Astrocyte (in vitro differentiated cells and primary cell): ENCODE data around the gene TLL2. TPM values are rescaled to one million over a fixed set of nuclear protein-coding genes. Genes with fewer than 3 reads are reported as not detected.

Experiments
- DNase-seq: peaks from one replicate; pipeline ENCODE4 v3.0.0-alpha.2; 2010; ENCODE audit warnings: low read depth
- FAIRE-seq: peaks from 2 replicates; lab custom pipeline; 2011; peaks lifted over from hg19 to GRCh38; lab: Jason Lieb, UNC
- H2AFZ ChIP-seq: 2 replicates; pipeline ENCODE4 v1.6.0; 2012; ENCODE audit warnings: low read depth, low read length, inconsistent platforms
- H3K27ac ChIP-seq: 2 replicates; pipeline ENCODE4 v1.5.1; 2011; ENCODE audit warnings: low read depth, low read length, inconsistent platforms
- H3K27me3 ChIP-seq: 2 replicates; pipeline ENCODE4 v1.6.0; 2011; ENCODE audit warnings: low read length, inconsistent platforms; ENCODE audit not compliant: insufficient read depth
- H3K36me3 ChIP-seq: 2 replicates; pipeline ENCODE4 v1.5.1; 2011; ENCODE audit warnings: low read length, inconsistent platforms; ENCODE audit not compliant: insufficient read depth
- H3K4me1 ChIP-seq: 2 replicates; pipeline ENCODE4 v1.5.1; 2011; ENCODE audit warnings: low read length, inconsistent platforms; ENCODE audit not compliant: insufficient read depth
- H3K4me2 ChIP-seq: 2 replicates; pipeline ENCODE4 v1.6.0; 2012; ENCODE audit warnings: low read length, inconsistent platforms
- H3K4me3 ChIP-seq: 2 replicates; pipeline ENCODE4 v1.5.1; 2011; ENCODE audit warnings: low read depth, mild to moderate bottlenecking, low read length, inconsistent platforms; ENCODE audit not compliant: insufficient read depth
- H3K79me2 ChIP-seq: 2 replicates; pipeline ENCODE4 v1.6.0; 2012; ENCODE audit warnings: mild to moderate bottlenecking, low read length, inconsistent platforms; ENCODE audit not compliant: insufficient read depth
- H3K9ac ChIP-seq: 2 replicates; pipeline ENCODE4 v1.6.0; 2012; ENCODE audit warnings: mild to moderate bottlenecking, low read length, inconsistent platforms
- H3K9me3 ChIP-seq: 2 replicates; pipeline ENCODE4 v1.5.1; 2012; ENCODE audit warnings: low read depth, mild to moderate bottlenecking, low read length, inconsistent platforms; ENCODE audit not compliant: insufficient read depth
- H4K20me1 ChIP-seq: 2 replicates; pipeline ENCODE4 v1.6.0; 2012; ENCODE audit warnings: low read length, inconsistent platforms; ENCODE audit not compliant: insufficient read depth
- H3K27ac Mint-ChIP-seq: one replicate; pipeline ENCODE4 v1.8.0; 2021; ENCODE audit warnings: mild to moderate bottlenecking, mixed read lengths; ENCODE audit not compliant: unreplicated experiment
- H3K27me3 Mint-ChIP-seq: one replicate; pipeline ENCODE4 v1.8.0; 2021; ENCODE audit warnings: low read depth, mixed read lengths; ENCODE audit not compliant: unreplicated experiment
- H3K36me3 Mint-ChIP-seq: one replicate; pipeline ENCODE4 v1.8.0; 2021; ENCODE audit warnings: low read depth, mixed read lengths; ENCODE audit not compliant: unreplicated experiment
- H3K4me1 Mint-ChIP-seq: one replicate; pipeline ENCODE4 v1.8.0; 2021; ENCODE audit warnings: low read depth, mixed read lengths; ENCODE audit not compliant: unreplicated experiment
- H3K4me3 Mint-ChIP-seq: one replicate; pipeline ENCODE4 v1.8.0; 2021; ENCODE audit warnings: mild to moderate bottlenecking, moderate library complexity, mixed read lengths; ENCODE audit not compliant: unreplicated experiment
- H3K9me3 Mint-ChIP-seq: one replicate; pipeline ENCODE4 v1.8.0; 2021; ENCODE audit warnings: mild to moderate bottlenecking, mixed read lengths; ENCODE audit not compliant: unreplicated experiment
- EZH2 ChIP-seq: IDR thresholded peaks from 2 replicates; pipeline ENCODE4 v1.6.1; 2012; ENCODE audit warnings: mild to moderate bottlenecking, low read length, inconsistent platforms; ENCODE audit not compliant: insufficient read depth
- total RNA-seq: library from RNA; stranded (reverse); gene quantifications from 2 replicates; pipeline ENCODE4 v1.2.1, GENCODE V29; 2021
- TF ChIP-seq, protein P1 (sequence below): IDR thresholded peaks from 2 replicates; pipeline ENCODE4 v1.5.1; 2011; ENCODE audit warnings: low read depth, mild to moderate bottlenecking, inconsistent platforms, low read length, moderate library complexity; ENCODE audit not compliant: insufficient read depth

The TLL2 gene
- total RNA-seq, 1 donor from 2014 or later = 7.6 TPM

DNA sequence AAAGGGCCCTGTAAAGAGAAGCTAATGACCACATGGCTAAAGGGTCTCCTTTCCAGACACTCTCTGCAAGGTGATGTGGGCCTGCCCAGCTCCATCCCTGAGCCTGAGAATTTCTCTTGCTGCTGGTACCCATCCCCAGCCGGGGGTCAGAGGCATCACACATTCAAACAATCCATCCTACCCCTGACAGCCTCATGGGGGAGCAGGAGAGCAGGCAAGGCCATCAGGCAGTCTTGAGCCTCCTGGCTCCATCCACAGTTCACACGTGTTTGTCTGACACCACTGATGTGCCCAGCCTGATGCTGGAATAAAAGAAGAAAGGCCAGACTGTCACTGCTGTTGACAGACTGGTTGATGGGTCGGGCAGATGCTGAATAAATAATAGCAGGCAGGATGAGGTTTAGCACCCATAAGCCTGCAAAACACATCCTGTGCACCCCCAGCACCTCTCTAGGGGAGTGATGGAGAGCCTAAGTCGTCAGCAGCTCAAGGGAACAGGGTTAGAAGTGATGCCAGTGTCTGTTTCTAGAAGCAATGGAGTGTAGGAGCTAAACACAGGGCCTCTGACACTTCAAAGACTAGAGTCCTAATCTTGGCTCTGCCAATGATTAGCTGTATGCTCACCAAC is 43.5 kb downstream of the TLL2 start:
- H4K20me1 ChIP-seq = peaks cover 5% of the 10 kb centered on the region
- no peaks in the 10 kb centered on the region for H3K36me3 ChIP-seq
- no peaks in the 10 kb centered on the region for H3K79me2 ChIP-seq
- no peaks in the 10 kb centered on the region for H3K9me3 ChIP-seq
- no peak overlapping the region for H3K27ac Mint-ChIP-seq
- H3K4me1 ChIP-seq = no peaks in the 10 kb centered on the region
- H2AFZ ChIP-seq = no peak overlapping the region
- H3K9me3 Mint-ChIP-seq = peaks cover 2% of the 10 kb centered on the region
- H3K36me3 Mint-ChIP-seq = peaks cover 19% of the 10 kb centered on the region
- no peak overlapping the region for H3K27ac ChIP-seq
- no peak overlapping the region for H3K9ac ChIP-seq
- no peak overlapping the region for H3K4me2 ChIP-seq
- H3K27me3 ChIP-seq = peaks cover 37% of the 10 kb centered on the region
- DNase-seq (no peak), FAIRE-seq (no peak)
- TF ChIP-seq, protein P1, sequence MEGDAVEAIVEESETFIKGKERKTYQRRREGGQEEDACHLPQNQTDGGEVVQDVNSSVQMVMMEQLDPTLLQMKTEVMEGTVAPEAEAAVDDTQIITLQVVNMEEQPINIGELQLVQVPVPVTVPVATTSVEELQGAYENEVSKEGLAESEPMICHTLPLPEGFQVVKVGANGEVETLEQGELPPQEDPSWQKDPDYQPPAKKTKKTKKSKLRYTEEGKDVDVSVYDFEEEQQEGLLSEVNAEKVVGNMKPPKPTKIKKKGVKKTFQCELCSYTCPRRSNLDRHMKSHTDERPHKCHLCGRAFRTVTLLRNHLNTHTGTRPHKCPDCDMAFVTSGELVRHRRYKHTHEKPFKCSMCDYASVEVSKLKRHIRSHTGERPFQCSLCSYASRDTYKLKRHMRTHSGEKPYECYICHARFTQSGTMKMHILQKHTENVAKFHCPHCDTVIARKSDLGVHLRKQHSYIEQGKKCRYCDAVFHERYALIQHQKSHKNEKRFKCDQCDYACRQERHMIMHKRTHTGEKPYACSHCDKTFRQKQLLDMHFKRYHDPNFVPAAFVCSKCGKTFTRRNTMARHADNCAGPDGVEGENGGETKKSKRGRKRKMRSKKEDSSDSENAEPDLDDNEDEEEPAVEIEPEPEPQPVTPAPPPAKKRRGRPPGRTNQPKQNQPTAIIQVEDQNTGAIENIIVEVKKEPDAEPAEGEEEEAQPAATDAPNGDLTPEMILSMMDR = peak; percentile 40
- no peak for TF ChIP-seq EZH2
- no peak overlapping the region for H3K4me3 ChIP-seq
- H3K4me3 Mint-ChIP-seq = no peak overlapping the region
- peaks cover 4% of the 10 kb centered on the region for H3K4me1 Mint-ChIP-seq
- peaks cover 28% of the 10 kb centered on the region for H3K27me3 Mint-ChIP-seq

DNA sequence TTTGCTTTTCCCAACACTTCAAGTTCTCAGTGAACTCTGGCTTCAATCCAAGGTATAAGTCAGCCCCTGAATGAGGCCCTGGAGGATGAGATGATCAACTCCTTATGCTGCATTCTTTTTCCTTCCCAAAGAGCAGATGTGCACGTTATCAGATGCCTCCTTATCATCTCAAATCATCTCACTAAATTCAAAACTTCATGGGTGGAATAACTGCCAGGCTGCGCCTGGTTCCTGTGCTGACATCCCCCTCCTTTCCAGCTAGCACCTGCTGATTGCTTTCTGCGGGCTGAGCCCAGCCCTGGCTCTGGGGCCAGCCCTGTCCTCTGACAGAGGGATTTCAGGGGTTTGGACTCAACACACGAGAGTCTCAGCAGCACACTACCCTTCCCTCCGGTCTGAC is 44.9 kb downstream of the TLL2 start:
- Histone ChIP-seq H3K27ac (no peak overlapping the region), H3K4me1 (no peaks in the 10 kb centered on the region), H3K9ac (no peak overlapping the region), H3K27me3 (peaks cover 23% of the 10 kb centered on the region), H3K4me2 (no peak overlapping the region), H3K9me3 (no peaks in the 10 kb centered on the region), H3K79me2 (no peaks in the 10 kb centered on the region), H3K36me3 (no peaks in the 10 kb centered on the region), H3K4me3 (no peak overlapping the region), H4K20me1 (peaks cover 5% of the 10 kb centered on the region), H2AFZ (no peak overlapping the region)
- Mint-ChIP-seq H3K27me3 (peaks cover 19% of the 10 kb centered on the region), H3K4me1 (peaks cover 4% of the 10 kb centered on the region), H3K4me3 (no peak overlapping the region), H3K9me3 (peaks cover 2% of the 10 kb centered on the region), H3K36me3 (peaks cover 11% of the 10 kb centered on the region), H3K27ac (no peak overlapping the region)
- no peak for TF ChIP-seq EZH2
- TF ChIP-seq, protein P1 = no peak
- DNase-seq (no peak), FAIRE-seq (no peak)

DNA sequence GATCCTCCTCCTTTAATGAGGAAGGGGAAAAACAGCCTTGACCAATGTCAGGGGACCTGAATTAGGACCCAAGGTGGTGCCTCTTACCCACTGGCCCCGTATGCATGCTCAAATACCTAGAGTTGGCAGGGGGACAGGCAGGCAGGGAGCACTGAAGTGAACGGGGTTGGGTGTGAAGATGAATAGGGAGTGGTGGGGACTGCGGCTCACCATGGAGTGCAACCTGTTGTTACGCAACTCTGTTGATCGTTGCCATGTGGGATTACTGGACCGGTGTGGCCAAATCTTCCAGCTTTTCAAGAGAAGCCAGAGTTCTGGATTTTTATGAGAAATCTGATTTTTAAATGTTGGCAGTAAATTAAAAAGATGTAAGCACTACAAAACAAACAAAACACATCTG is 48.1 kb downstream of the TLL2 start:
- H3K27me3 Mint-ChIP-seq = peaks cover 6% of the 10 kb centered on the region

More for the DNA sequence above, 48.1 kb downstream of the TLL2 start:
- H3K4me3 ChIP-seq = no peak overlapping the region
- H3K27ac Mint-ChIP-seq = no peak overlapping the region
- H3K9ac ChIP-seq = no peak overlapping the region
- H3K4me2 ChIP-seq = no peak overlapping the region
- H3K9me3 ChIP-seq = no peaks in the 10 kb centered on the region
- peaks cover 16% of the 10 kb centered on the region for H3K36me3 Mint-ChIP-seq
- no peaks in the 10 kb centered on the region for H3K4me1 ChIP-seq
- DNase-seq (no peak), FAIRE-seq (no peak)
- no peak overlapping the region for H2AFZ ChIP-seq
- no peak overlapping the region for H3K27ac ChIP-seq
- H3K4me1 Mint-ChIP-seq = peaks cover 4% of the 10 kb centered on the region
- H3K4me3 Mint-ChIP-seq = no peak overlapping the region
- peaks cover 17% of the 10 kb centered on the region for H3K9me3 Mint-ChIP-seq
- peaks cover 8% of the 10 kb centered on the region for H3K27me3 ChIP-seq
- H4K20me1 ChIP-seq = peaks cover 5% of the 10 kb centered on the region
- TF ChIP-seq, protein P1 = no peak
- no peak for TF ChIP-seq EZH2
- H3K36me3 ChIP-seq = no peaks in the 10 kb centered on the region
- H3K79me2 ChIP-seq = no peaks in the 10 kb centered on the region
